K562 treated with DMSO at 1 percent for 48 hours (cell line): ENCODE measurements around the gene TRIP12. TPM values are rescaled to one million over a fixed set of nuclear protein-coding genes. Genes with fewer than 3 reads are reported as not detected.

Source experiments
- total RNA-seq: library from RNA; unstranded; fragments of 300-600 nt; gene quantifications from 2 replicates; pipeline ENCODE4 v1.2.3, GENCODE V29; 2022; ENCODE audit warnings: low replicate concordance; ENCODE audit errors: extremely low read depth

Gene TRIP12
- not detected in 2 replicates for total RNA-seq

GRCh38 chr2:229921892-229922448, at the start of gene TRIP12:
Gene TRIP12 (minus strand): TSS chr2:229922009. CDS start chr2:229880079, 41,930 bp downstream.

DNA sequence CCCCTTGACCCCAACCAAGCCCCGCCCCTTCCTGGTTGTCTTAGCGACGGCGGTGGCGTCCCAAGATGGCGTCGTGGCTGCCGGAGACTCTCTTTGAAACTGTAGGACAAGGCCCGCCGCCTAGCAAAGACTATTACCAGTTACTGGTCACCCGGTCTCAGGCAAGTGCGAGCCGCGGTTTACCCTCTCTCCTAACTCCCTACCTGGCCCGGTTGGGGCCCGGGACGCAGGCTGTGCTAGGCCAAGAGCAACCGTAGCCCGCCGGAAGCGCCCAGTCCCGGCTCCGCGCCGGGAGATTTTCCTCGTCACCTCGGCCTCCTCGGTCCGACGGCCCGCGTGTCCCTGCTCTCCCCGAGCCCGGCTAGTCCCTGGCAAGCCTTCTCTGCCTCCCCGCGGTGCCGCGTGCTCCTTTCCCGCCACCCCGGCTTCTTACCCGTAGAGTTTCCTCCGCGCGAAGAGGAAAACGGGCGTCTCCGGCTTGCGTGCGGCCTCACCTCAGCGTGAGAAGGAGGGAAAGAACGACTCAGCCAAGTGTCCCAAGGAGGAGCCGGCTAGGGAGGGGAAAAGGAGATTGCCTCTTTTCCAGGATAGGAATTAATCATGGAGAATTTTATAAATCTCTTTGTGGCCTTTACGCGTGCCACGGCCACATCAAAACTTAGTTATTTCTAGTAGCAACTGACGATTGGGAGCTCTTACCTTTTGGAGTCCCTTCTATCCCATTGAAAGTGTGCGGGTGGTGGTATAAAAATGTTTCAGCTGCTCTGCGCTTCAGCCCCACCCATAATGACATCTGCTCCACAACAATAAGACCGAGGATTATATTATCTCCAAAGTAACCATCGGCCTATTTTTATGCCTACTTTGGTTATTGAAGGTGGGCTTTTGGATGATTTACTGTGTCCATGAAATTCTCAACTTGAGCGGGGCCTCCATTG, 909 bp upstream of the TRIP12 start, which contains the start of gene FBXO36:
TSS of gene FBXO36 (plus strand) at position 55 of the 938 bp plus-strand sequence. CDS start at position 66, 11 bp downstream.

GRCh38 chr2:229714080-229714735, 207.6 kb downstream of the TRIP12 start, which contains the start of gene DNER:
Gene DNER (minus strand): TSS chr2:229714555. CDS start chr2:229714423, 132 bp downstream.

Other genes with a start within 250 kb of the TRIP12 start
- not detected in 2 replicates for gene DNER, start 207.5 kb downstream of the TRIP12 start, total RNA-seq
- not detected in 2 replicates for gene FBXO36, start 494 bp upstream of the TRIP12 start, total RNA-seq
- not detected in 2 replicates for gene SLC16A14, start 146.9 kb upstream of the TRIP12 start, total RNA-seq